Activated T-cell treated with anti-CD3 and anti-CD28 coated beads, Interleukin-2, amount 50 U/mL, for 1 hour (primary cell): ENCODE measurements around the gene MYMK.
A peak's percentile ranks its signal among the peaks of the same experiment; 100 is the strongest.

Experiments used
- DNase-seq: peaks from one replicate; pipeline ENCODE4 v3.0.0-alpha.2; 2020

MYMK gene

DNA sequence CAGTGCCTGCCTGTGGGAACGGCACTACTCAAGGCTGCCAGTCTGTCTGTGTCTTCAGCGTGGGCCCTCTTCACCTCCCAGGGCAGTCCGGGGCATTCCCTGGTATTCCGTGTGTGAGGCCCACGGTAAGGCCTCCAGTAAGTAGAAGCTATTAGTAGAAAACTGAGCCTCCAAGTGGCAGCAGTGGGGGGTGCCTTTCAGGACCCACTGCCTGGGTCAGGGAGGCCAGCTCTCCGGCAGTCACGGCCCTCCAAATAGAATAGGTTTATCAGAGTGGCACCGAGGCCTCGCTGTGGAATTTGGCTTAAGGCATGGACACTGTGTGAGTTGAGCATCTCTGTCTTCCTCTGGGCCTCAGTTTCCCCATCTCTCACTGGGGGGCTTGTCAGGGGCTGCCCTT is 32.8 kb upstream of the MYMK start:
- DNase-seq: no peak

GRCh38 chr9:133556354-133556753 is 31.6 kb upstream of the MYMK start:
- no peak for DNase-seq

- DNase-seq: no peak
Measured at GRCh38 chr9:133554729-133555128, 30.0 kb upstream of the MYMK start.

DNA sequence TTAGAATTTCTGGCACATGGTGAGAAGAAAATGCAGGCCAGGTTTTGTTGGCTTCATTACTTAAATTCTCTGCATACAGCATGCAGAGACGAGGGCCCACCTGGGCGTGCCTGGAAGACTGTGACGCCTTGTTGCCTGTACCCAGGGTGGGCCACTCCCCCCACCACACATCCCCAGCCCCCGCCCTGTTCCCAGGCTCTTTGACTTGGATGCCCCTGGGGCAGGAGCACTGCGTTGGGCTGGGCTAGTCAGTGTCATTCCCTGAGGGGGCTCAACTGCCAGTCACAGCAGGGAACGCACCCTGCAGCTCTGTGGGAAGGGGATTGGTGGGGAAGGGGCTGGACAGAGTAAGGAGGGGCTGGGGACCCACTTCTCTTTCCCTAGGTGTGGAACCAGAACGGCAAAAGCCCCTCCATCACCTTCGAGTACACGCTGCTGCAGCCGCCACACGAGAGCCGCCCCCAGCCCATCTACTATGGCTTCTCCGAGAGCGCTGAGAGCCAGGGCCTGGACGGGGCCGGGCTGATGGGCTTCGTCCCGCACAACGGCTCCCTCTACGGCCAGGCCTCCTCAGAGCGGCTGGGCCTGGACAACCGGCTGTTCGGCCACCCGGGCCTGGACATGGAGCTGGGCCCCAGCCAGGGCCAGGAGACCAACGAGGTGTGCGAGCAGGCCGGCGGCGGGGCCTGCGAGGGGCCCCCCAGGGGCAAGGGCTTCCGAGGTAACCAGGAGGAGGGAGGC is 29.4 kb upstream of the MYMK start:
- DNase-seq: no peak

GRCh38 chr9:133553123-133553522 is 28.4 kb upstream of the MYMK start:
- no peak for DNase-seq

DNA sequence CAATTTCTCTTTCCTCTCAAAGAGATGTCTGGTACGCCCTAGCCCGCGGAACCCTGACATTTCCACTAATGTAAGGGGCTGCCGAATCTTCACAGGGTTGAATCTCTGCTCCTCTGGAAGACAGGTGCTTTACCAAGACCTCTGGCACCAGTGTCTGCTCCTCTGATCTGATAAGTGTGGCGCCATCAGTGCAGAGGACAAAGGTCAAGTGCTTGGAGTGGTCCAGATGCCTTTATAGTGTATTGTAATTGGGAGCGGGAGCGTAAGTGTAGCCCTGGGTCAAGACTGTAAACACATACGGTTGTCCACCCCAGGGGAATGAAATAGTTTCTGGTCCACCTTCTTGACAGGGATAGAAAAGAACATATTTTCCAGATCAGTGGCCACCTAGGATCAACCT is 27.5 kb upstream of the MYMK start:
- no peak for DNase-seq

- no peak for DNase-seq
Measured at GRCh38 chr9:133551446-133551845, 26.7 kb upstream of the MYMK start.

GRCh38 chr9:133547116-133547515 is 22.4 kb upstream of the MYMK start:
- no peak for DNase-seq

- no peak for DNase-seq
Measured at GRCh38 chr9:133546287-133546680, 21.5 kb upstream of the MYMK start.

GRCh38 chr9:133545494-133546286 is 20.9 kb upstream of the MYMK start:
- no peak for DNase-seq

GRCh38 chr9:133543772-133544467 is 19.2 kb upstream of the MYMK start:
- DNase-seq: no peak

DNA sequence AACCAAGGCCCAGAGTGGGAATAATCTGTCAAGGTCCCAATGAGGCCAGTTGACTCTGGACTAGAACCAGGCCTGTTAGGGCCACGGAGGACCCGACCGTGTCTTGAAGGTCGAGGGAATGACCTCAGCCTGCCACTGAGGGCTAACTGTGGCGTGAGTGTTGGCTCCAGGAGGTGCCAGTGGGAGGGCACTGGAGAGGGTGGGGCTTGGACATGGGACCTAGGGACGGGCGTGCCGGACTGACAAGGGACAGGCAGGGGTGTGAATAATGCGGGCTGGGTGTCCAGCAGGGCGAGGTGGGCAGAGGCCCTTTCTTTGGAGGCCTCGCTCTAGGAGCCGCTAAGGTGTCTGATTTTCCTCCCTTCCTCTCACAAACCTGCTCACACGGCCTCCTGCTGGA is 17.2 kb upstream of the MYMK start:
- no peak for DNase-seq

DNA sequence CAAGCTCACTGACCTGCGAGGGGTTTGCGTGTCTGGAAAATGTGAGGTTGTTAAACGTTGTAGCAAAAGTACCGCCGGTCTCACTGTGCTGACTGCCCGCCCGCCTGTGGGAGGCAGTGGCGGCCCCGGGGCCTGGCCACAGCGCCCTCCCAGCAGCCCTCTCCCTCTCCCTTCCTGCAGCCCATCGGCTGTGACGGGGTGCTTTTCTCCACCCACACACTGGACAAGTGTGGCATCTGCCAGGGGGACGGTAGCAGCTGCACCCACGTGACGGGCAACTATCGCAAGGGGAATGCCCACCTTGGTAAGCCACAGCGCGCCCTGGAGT is 15.9 kb upstream of the MYMK start:
- no peak for DNase-seq

DNA sequence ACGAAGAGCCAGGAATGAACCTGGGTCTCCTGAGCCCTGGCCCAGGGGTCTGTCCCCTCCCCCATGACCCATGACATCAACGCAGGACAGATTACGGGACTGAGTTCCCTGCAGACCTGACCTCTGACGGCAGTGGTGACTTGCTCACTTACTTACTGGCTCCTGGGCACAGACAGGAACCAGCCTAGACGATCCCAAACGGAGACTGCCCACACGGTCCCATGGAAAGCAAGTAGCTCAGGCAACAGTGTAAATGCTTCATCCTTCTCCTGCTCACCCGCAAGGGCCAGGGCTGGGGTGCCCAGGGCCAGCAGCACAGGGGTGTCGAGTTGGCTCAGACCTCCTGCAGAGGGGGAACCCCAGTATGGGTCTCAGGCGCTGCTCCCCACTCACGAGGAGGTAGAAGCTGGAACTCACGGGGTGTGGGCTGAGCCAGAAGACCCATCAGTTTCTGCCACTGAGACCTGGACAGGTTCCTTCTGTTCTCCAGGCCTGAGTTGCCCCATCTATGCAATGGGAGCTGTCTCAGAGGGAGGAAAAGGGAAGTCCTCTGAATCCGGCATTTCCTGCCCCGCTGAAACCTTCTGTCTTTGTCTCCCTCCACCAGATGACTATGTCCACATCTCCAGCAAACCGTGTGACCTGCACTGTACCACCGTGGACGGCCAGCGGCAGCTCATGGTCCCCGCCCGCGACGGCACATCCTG is 15.4 kb upstream of the MYMK start:
- DNase-seq: no peak

DNA sequence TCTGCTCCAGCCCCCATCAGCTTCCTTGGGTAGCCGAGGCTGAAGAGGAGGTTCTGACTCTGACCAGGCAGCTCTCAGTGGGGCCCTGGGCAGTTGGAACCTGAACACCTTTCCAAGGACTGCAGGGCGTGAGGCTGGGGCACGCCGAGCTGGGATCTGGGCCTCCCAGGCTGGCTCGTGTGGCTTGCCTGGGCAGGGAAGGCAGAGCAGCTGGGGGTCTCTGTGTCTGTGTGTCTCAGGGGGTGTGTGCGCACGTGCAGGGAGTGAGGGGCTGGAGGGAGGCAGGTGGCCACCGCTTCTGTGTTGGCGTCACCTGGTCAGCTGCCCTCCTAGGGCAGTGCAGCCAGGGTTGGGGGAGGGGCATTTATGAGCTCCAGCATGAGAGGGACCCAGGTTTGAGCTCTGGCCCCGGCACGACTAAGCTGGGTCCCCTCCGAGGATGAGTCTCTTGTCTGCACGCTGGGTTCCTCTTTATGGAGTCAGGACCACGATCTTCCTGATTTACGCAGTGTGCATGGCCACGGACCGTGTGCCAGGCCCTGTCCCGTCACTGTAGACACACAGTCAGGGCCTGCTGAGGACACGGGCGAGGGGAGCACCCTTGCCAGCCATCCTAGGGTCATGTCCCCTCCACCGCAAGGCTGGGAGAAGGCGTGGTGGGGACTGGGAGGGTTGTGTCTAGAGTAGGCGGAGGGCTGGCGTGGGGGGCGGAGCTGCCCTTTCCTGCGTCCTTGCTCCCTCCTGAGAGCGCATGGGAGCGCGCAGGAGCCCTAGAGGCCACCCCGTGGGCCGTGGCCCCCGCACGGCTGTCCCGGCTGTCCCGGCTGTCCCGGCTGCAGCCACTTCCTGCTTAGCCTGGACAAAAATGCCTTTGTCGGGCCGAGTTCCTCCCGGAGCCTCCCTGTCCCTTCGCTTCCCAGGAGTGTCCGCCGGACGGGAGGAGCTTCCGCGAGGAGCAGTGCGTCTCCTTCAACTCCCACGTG is 14.4 kb upstream of the MYMK start:
- DNase-seq: no peak

DNA sequence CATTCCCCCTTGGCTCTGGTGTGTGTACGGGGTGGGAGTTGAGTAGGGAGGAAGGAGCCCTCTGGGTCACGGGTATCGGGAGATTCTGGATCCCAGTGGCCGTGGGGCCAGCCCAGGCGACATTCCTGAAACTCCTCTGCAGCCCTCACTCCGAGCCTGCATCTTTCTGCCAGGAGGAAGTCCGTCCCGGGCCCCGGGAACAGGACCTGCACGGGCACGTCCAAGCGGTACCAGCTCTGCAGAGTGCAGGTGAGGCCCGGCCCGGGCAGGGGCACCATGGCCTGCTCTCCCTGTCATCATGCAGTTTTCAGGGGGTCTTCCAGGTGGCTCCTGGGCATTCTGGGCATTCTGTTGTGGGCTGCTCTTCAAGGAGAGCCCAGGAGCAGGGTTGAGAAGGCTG is 13.4 kb upstream of the MYMK start:
- DNase-seq: no peak

- DNase-seq: no peak
Measured at GRCh38 chr9:133537257-133537656, 12.5 kb upstream of the MYMK start.

DNA sequence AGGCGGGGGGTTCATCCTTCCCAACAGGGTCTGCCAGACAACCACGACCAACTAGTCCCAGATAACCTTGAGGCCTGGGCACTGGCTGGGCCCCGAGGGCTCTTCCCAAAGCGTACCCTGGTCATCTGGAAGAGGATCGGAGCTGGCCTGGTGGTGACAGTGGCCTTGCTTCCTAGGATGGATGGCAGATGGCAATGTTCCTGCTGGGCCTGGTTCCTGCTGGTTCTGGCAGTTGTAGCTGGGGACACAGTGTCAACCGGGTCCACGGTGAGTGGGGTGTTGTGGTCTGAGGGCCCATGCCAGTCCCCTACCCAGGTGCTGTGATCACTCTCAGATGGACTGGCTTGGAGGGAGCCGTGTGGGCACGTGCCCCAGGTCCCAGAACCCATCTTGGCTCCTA is 11.8 kb upstream of the MYMK start:
- DNase-seq: no peak

GRCh38 chr9:133536080-133536479 is 11.3 kb upstream of the MYMK start:
- DNase-seq: no peak

GRCh38 chr9:133535306-133535877 is 10.6 kb upstream of the MYMK start:
- DNase-seq: no peak

DNA sequence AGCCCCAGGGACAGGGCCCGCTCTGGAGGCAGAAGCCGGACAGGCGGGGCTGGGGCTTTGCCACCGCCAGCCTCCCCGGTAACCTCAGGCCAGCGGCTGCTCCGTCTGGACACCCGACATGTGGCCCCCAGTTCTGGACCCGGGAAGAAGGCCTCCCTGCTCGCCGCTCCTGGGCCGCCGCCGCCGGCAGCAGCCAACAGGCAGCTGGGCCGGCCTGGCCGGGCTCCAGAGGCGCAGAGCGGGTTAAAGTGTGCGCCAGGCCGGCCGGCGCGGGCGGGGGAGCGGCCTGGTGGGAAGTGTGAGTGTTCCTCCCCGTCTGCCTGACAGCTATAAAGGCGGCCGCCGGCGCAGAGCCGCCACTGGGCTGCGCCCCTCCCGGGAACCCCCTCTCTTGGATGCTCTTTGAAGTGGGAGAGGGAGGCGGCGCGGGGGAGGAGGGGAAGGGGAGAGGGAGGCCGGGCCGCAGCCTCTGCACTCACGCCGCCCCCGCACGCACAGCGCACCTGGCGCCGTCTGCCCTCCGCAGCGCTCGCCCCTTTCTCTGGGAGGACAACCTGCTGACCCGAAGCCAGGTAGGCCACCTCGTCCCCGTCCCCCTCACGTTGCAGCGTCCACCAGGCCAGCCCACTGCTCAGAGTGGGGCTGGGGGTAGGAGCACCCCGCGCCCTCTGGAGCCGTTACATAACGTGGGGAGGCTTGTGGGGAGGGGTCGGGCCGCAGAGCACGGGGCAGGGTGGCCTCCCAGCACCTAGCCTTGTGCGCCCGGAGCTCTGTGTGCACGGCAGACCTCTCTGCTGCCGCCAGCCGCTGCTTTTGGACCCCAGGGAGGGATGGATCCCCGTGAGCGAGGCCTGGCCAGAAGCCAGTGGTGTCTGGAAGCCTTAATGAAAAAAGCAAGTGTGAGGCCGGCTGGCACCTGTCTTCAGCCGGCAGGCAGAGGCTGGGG is 9.9 kb upstream of the MYMK start, which contains the start of gene ADAMTSL2:
Gene ADAMTSL2 (plus strand): TSS at position 359 of the 946 bp plus-strand sequence. CDS start 2,009 bp downstream, outside the sequence.
- DNase-seq: peak; percentile 64
